ENCODE measurements around the gene USF1. TPM values are rescaled to one million over a fixed set of nuclear protein-coding genes. Genes with fewer than 3 reads are reported as not detected.

USF1 gene
- total and polyA plus RNA-seq, 9 of the 15 experiments (the other 6 are each of a cell fraction or from before 2014, with no cell fraction given): 7.4 to 60.2 (median 54.2) TPM

DNA sequence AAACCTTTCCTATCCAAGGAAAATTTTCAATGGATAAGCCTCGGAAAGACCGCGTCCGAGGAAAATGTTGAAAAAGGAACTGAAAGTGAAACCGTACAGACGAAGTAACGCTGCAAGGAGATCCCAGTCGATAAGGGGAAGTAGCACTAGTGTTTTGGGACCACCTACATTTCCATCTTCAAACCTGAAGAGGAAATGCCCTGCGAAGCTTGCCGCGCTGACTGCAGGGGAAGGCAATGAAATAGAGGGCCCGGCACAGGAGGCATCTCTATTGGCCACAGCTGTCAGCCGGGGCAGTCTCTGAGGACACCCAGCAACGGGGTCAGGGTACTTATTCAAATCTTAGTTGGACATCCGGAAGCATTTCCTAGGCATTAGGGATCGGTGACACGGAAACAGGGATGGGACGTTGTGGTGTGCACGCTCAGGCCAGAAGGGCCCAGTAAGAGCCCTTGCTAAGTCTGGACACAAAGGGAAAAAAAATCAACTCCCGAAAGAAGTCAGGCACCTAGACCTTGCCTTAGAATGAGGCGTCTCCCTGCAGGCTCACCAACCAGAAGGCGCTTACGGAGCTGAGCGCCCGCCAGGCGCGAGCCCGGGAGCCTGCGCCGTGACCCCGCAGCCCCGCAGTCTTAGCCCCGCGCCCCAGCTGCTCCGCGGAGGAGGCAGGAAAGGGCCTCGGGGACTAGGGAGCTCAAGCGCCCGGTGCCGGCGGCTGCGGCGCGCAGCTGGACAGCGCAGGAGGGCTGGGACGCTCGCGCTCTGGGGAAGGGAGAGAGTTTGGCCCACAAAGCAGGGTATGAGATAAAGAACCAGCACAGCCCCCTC lies 655 bp downstream of the USF1 start (continued):
- TF ChIP-seq ZNF140 (CRISPR knock-in tag; IDR thresholded peaks at IDR 0.05): no peak
- peak in 1 of 2 experiments; percentile 71; a peak in 2 of 4 replicates for TF ChIP-seq NRF1 (conservative IDR thresholded peaks at IDR 0.05 in 1 of 2, IDR thresholded peaks at IDR 0.05 in 1 of 2)
- no peak for TF ChIP-seq CHCHD3 (CRISPR knock-in tag; IDR thresholded peaks at IDR 0.05)
- TF ChIP-seq, protein P1, sequence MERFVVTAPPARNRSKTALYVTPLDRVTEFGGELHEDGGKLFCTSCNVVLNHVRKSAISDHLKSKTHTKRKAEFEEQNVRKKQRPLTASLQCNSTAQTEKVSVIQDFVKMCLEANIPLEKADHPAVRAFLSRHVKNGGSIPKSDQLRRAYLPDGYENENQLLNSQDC (CRISPR knock-in tag; IDR thresholded peaks at IDR 0.05): no peak
- TF ChIP-seq, protein P2, sequence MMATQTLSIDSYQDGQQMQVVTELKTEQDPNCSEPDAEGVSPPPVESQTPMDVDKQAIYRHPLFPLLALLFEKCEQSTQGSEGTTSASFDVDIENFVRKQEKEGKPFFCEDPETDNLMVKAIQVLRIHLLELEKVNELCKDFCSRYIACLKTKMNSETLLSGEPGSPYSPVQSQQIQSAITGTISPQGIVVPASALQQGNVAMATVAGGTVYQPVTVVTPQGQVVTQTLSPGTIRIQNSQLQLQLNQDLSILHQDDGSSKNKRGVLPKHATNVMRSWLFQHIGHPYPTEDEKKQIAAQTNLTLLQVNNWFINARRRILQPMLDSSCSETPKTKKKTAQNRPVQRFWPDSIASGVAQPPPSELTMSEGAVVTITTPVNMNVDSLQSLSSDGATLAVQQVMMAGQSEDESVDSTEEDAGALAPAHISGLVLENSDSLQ (IDR thresholded peaks at IDR 0.05): peak; percentile 57
- peak; percentile 38 for TF ChIP-seq TAF9B (IDR thresholded peaks at IDR 0.05; ENCODE audit: partially characterized antibody)

DNA sequence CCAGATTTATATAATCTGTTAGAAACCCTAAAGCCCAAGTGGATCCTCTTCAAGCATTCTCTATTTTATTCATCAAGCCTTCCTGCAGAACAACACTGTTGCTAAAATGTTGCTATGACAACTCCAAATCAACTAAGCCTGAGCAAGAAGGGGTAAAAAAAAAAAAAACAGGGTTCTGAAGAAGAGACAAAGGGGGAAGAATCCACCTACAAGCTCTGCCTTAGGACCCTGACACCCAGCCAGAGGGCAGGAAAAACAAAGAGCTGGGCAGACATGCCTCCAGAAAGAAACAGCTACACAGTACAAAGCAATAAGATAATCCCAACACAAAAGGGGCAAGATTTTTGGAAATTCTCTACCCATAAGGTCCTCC lies 1.3 kb downstream of the USF1 start:
- no peak for DNase-seq (ENCODE audit: extremely low read depth in 1 of 4, low spot score in 3 of 4)

More for the DNA sequence above, 1.3 kb downstream of the USF1 start:
- peaks cover 10 to 12% of the 10 kb centered on the region in 2 experiments; a peak in 3 of 5 replicates for H3K4me1 ChIP-seq (replicated peaks in 1 of 2; ENCODE audit: control insufficient read depth in 2 of 2, insufficient read depth in 2 of 2, low read length in 2 of 2)
- H2AFZ ChIP-seq (ENCODE audit: low read depth, low read length): peak overlapping the region; percentile 97
- H3K4me2 ChIP-seq (ENCODE audit: insufficient read depth, low read length): peak overlapping the region; percentile 95
- H3K9me3 ChIP-seq (replicated peaks; ENCODE audit: control insufficient read depth, insufficient read depth, low read depth, low read length): no peaks in the 10 kb centered on the region; the same call in 1 of the 2 replicates
- in situ Hi-C loops (cut with MboI): no loop called here
- H3K9ac ChIP-seq (ENCODE audit: insufficient read depth in 1 of 2, low read depth in 2 of 2, low read length in 2 of 2): peak overlapping the region; percentile 87 to 95; a peak in 3 of 4 replicates
- H3K27me3 ChIP-seq (ENCODE audit: control insufficient read depth in 2 of 2, insufficient read depth in 2 of 2, low read length in 2 of 2): no peaks in the 10 kb centered on the region
- peak overlapping the region; percentile 75 for H3K4me3 ChIP-seq
- intact Hi-C loops (cut with micrococcal nuclease): loop anchor here (2.0 kb wide), 1 partner anchor 48 kb away; no protein-coding TSS in a partner anchor
- no peaks in the 10 kb centered on the region for H4K20me1 ChIP-seq (replicated peaks; ENCODE audit: control insufficient read depth, insufficient read depth, low read length)
- TF ChIP-seq FOXJ3 (CRISPR knock-in tag; IDR thresholded peaks at IDR 0.05) (0 out of 2 replicates have a peak, but pooled peaks have one; percentile 48), ZNF175 (CRISPR knock-in tag; IDR thresholded peaks at IDR 0.05; ENCODE audit: low read depth) (0 out of 2 replicates have a peak, but pooled peaks have one; percentile 36), ZKSCAN1 (IDR thresholded peaks at IDR 0.05; ENCODE audit: low read depth, low read length) (no peak), RFX1 (IDR thresholded peaks at IDR 0.05) (peak; percentile 82), FOXJ2 (tag; IDR thresholded peaks at IDR 0.05) (peak; percentile 73)
- peak; percentile 54 for FAIRE-seq
- H3K36me3 ChIP-seq (ENCODE audit: control insufficient read depth, insufficient read depth, low read length): peaks cover 38% of the 10 kb centered on the region
- no peak for ATAC-seq
- POLR2A ChIA-PET: interaction anchor here (1.4 to 4.1 kb wide), 8 partner anchors 10 to 109 kb away, joined by 6 to 19 read pairs (median 10); partner anchors contain the start of genes ARHGAP30 and UFC1
- peak overlapping the region; percentile 95 for H3K27ac ChIP-seq (ENCODE audit: extremely low read depth, low read depth, low read length)
- H3K79me2 ChIP-seq (ENCODE audit: control insufficient read depth, insufficient read depth, low read length): peaks cover 27% of the 10 kb centered on the region
- no TSS peak for BruUV-seq (replicated peaks)
- no peaks in the 10 kb centered on the region for H3K9me1 ChIP-seq (ENCODE audit: control insufficient read depth, insufficient read depth, low read length)
- CTCF ChIA-PET (ENCODE audit: low intra/inter-chr PET ratio): interaction anchor here (0.6 kb wide), 1 partner anchor 368 kb away, joined by 4 read pairs; no protein-coding TSS in a partner anchor
